Nephron progenitor cell (in vitro differentiated cells): ENCODE measurements around the gene WDR59.

Experiments used
- DNase-seq: peaks from one replicate; pipeline ENCODE4 v3.0.0; 2021
- H3K27ac Mint-ChIP-seq: 2 replicates; pipeline ENCODE4 v1.8.0; 2021; ENCODE audit warnings: mild to moderate bottlenecking, moderate library complexity, mixed read lengths
- H3K27me3 Mint-ChIP-seq: 2 replicates; pipeline ENCODE4 v1.8.0; 2021; ENCODE audit warnings: mild to moderate bottlenecking, low read depth, mixed read lengths; ENCODE audit not compliant: poor library complexity
- H3K36me3 Mint-ChIP-seq: 2 replicates; pipeline ENCODE4 v1.8.0; 2021; ENCODE audit warnings: low read depth, mixed read lengths
- H3K4me1 Mint-ChIP-seq: 2 replicates; pipeline ENCODE4 v1.8.0; 2021; ENCODE audit warnings: mixed read lengths
- H3K4me3 Mint-ChIP-seq: 2 replicates; pipeline ENCODE4 v1.8.0; 2021; ENCODE audit warnings: mild to moderate bottlenecking, moderate library complexity, mixed read lengths
- H3K9me3 Mint-ChIP-seq: 2 replicates; pipeline ENCODE4 v1.8.0; 2021; ENCODE audit warnings: mild to moderate bottlenecking, moderate library complexity, mixed read lengths
- TF ChIP-seq, protein P1 (sequence below): fragments of 200-600 bp; sonication (generic); IDR thresholded peaks from 2 replicates; pipeline ENCODE4 v1.5.0; 2021; ENCODE audit warnings: antibody characterized with exemption

The WDR59 gene

DNA sequence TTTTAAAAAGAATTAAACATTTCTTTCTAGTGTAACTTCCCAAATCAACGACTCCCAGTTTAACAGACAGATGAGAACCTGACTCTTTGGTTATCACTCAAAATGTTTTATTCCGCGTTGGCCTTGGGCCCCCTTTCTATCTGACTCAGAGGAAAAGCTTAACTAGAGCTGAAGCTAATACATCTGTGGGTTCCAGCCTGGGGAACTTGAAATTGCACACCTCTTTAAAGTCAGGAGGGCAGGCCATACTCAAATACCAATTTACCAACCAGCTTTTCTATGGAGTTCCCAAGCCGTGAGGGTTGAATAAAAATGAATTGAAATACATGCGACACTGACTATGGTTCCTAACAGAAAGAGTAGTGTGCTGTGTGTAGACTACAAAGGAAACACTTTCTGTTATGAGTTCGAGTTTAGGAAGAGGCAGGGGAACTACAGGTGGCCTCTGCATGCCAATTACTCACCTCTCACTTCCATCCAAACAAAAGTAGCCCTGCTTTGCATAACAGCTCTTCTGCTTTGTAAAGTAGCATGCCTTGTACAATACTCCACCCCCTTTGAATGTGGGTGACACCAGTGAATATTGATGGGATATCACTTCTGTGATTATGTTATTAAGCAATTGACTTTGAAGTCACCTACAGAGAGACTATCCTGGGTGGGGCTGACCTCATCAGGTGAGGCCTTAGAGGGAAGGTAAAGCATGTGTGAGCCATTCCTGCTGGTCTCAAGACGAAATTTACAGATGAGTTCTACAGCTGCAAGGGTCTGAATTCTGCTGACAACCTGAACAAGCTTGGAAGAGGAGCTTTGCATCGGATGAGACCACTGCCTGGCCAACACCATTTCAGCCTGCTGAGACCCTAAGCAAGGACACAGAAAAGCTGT lies 92.1 kb downstream of the WDR59 start:
- Mint-ChIP-seq H3K9me3 (no peaks in the 10 kb centered on the region), H3K4me1 (no peaks in the 10 kb centered on the region), H3K27ac (no peak overlapping the region), H3K36me3 (peaks cover 64% of the 10 kb centered on the region), H3K27me3 (no peaks in the 10 kb centered on the region), H3K4me3 (no peak overlapping the region)
- DNase-seq, result no peak
- TF ChIP-seq, protein P1, sequence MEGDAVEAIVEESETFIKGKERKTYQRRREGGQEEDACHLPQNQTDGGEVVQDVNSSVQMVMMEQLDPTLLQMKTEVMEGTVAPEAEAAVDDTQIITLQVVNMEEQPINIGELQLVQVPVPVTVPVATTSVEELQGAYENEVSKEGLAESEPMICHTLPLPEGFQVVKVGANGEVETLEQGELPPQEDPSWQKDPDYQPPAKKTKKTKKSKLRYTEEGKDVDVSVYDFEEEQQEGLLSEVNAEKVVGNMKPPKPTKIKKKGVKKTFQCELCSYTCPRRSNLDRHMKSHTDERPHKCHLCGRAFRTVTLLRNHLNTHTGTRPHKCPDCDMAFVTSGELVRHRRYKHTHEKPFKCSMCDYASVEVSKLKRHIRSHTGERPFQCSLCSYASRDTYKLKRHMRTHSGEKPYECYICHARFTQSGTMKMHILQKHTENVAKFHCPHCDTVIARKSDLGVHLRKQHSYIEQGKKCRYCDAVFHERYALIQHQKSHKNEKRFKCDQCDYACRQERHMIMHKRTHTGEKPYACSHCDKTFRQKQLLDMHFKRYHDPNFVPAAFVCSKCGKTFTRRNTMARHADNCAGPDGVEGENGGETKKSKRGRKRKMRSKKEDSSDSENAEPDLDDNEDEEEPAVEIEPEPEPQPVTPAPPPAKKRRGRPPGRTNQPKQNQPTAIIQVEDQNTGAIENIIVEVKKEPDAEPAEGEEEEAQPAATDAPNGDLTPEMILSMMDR, result no peak

- H3K4me3 Mint-ChIP-seq, result no peak overlapping the region
- H3K36me3 Mint-ChIP-seq, result peaks cover 88% of the 10 kb centered on the region
- H3K9me3 Mint-ChIP-seq, result no peaks in the 10 kb centered on the region
- H3K4me1 Mint-ChIP-seq, result no peaks in the 10 kb centered on the region
- H3K27me3 Mint-ChIP-seq, result no peaks in the 10 kb centered on the region
- H3K27ac Mint-ChIP-seq, result no peak overlapping the region
- no peak for DNase-seq
- TF ChIP-seq, protein P1, result no peak
Observed at GRCh38 chr16:74888888-74889287, 96.0 kb downstream of the WDR59 start.

DNA sequence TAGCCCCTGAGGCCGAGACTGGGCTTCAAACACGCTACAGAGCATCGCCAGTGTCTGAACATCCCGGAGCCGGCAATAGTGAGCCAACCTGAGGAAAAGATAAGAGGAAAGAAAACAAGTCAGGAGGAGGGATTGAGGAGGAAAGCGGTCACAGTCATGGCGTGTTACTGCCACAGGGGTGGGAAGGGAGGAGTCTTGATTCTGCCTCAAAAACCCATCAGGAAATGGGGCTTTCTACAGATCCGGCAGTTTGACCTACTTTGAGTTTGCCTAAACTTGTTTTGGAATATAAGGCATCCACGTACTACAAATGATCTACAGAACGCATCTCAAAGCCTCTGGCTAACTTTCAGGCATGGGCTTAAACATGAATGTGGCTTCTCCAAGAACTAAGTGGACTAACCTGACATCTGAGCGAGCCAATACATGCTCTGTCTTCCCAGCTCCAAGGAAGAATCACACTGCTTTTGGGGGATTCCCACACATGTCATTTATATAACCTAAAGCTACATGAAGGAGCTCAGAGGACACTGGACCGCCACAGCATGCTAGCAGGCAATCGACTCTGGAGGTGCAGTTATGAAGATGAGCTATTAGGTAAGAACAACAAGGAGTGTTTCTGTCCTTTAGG lies 96.6 kb downstream of the WDR59 start:
- H3K27ac Mint-ChIP-seq, result no peak overlapping the region
- H3K27me3 Mint-ChIP-seq, result no peaks in the 10 kb centered on the region
- H3K4me1 Mint-ChIP-seq, result no peaks in the 10 kb centered on the region
- TF ChIP-seq, protein P1, result no peak
- H3K9me3 Mint-ChIP-seq, result no peaks in the 10 kb centered on the region
- no peak for DNase-seq
- peaks cover 89% of the 10 kb centered on the region for H3K36me3 Mint-ChIP-seq
- no peak overlapping the region for H3K4me3 Mint-ChIP-seq

- no peak for DNase-seq
- Mint-ChIP-seq H3K9me3 (no peaks in the 10 kb centered on the region), H3K27me3 (no peaks in the 10 kb centered on the region), H3K4me3 (no peak overlapping the region), H3K4me1 (no peaks in the 10 kb centered on the region), H3K36me3 (peaks cover 84% of the 10 kb centered on the region), H3K27ac (no peak overlapping the region)
- TF ChIP-seq, protein P1, result no peak
Observed at GRCh38 chr16:74887084-74887483, 97.8 kb downstream of the WDR59 start.

DNA sequence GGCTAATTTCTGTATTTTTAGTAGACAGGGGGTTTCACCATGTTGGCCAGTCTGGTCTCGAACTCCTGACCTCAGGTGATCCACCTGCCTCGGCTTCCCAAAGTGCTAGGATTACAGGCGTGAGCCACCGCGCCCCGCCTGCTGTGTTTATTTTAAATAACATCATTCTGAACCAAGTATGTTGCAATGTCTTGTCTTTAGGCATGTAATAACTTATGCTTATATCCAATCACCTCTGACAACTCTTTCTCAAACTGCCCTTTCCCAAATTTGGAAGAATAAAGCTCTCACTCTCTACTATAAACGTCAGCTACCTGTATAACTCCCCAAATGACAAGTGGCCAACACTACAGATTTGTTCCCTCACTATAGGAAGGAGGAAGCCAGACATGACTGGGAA lies 107.2 kb downstream of the WDR59 start:
- TF ChIP-seq, protein P1, result no peak
- Mint-ChIP-seq H3K9me3 (no peaks in the 10 kb centered on the region), H3K27ac (no peak overlapping the region), H3K27me3 (peaks cover 4% of the 10 kb centered on the region), H3K36me3 (peaks cover 63% of the 10 kb centered on the region), H3K4me3 (no peak overlapping the region), H3K4me1 (no peaks in the 10 kb centered on the region)
- DNase-seq, result no peak
